ENCODE measurements around the gene S100A6.

DNA sequence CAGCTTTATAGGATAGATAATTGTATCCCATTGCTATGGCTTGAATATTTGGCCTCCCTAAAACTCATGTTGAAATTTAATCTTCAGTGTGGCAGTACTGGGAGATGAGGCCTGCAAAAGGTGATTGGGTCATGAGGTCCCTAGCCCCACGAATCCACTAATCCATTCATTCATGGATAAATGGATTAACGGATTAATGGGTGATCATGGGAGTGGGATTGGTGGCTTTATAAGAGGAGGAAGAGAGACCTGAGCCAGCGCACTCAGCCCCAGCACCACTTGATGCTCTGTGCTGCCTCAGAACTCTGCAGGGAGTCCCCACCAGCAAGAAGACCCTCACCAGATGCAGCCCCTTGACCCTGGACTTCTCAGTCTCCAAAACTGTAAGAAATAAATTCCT lies 32.0 kb downstream of the S100A6 start:
- TF ChIP-seq, protein P1, sequence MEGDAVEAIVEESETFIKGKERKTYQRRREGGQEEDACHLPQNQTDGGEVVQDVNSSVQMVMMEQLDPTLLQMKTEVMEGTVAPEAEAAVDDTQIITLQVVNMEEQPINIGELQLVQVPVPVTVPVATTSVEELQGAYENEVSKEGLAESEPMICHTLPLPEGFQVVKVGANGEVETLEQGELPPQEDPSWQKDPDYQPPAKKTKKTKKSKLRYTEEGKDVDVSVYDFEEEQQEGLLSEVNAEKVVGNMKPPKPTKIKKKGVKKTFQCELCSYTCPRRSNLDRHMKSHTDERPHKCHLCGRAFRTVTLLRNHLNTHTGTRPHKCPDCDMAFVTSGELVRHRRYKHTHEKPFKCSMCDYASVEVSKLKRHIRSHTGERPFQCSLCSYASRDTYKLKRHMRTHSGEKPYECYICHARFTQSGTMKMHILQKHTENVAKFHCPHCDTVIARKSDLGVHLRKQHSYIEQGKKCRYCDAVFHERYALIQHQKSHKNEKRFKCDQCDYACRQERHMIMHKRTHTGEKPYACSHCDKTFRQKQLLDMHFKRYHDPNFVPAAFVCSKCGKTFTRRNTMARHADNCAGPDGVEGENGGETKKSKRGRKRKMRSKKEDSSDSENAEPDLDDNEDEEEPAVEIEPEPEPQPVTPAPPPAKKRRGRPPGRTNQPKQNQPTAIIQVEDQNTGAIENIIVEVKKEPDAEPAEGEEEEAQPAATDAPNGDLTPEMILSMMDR (IDR thresholded peaks at IDR 0.05; ENCODE audit: low read depth, low read length, missing input control) = no peak
- TF ChIP-seq, protein P2, sequence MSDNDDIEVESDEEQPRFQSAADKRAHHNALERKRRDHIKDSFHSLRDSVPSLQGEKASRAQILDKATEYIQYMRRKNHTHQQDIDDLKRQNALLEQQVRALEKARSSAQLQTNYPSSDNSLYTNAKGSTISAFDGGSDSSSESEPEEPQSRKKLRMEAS (IDR thresholded peaks at IDR 0.05) = no peak
- no peak for TF ChIP-seq RAD21 (IDR thresholded peaks at IDR 0.05)
- TF ChIP-seq SP1 (IDR thresholded peaks at IDR 0.05) = no peak
- TF ChIP-seq, protein P3, sequence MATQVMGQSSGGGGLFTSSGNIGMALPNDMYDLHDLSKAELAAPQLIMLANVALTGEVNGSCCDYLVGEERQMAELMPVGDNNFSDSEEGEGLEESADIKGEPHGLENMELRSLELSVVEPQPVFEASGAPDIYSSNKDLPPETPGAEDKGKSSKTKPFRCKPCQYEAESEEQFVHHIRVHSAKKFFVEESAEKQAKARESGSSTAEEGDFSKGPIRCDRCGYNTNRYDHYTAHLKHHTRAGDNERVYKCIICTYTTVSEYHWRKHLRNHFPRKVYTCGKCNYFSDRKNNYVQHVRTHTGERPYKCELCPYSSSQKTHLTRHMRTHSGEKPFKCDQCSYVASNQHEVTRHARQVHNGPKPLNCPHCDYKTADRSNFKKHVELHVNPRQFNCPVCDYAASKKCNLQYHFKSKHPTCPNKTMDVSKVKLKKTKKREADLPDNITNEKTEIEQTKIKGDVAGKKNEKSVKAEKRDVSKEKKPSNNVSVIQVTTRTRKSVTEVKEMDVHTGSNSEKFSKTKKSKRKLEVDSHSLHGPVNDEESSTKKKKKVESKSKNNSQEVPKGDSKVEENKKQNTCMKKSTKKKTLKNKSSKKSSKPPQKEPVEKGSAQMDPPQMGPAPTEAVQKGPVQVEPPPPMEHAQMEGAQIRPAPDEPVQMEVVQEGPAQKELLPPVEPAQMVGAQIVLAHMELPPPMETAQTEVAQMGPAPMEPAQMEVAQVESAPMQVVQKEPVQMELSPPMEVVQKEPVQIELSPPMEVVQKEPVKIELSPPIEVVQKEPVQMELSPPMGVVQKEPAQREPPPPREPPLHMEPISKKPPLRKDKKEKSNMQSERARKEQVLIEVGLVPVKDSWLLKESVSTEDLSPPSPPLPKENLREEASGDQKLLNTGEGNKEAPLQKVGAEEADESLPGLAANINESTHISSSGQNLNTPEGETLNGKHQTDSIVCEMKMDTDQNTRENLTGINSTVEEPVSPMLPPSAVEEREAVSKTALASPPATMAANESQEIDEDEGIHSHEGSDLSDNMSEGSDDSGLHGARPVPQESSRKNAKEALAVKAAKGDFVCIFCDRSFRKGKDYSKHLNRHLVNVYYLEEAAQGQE (IDR thresholded peaks at IDR 0.05) = no peak
- TF ChIP-seq TAF1 (conservative IDR thresholded peaks at IDR 0.05) = no peak
- no peak for TF ChIP-seq JUND (IDR thresholded peaks at IDR 0.05)
- TF ChIP-seq, protein P4, sequence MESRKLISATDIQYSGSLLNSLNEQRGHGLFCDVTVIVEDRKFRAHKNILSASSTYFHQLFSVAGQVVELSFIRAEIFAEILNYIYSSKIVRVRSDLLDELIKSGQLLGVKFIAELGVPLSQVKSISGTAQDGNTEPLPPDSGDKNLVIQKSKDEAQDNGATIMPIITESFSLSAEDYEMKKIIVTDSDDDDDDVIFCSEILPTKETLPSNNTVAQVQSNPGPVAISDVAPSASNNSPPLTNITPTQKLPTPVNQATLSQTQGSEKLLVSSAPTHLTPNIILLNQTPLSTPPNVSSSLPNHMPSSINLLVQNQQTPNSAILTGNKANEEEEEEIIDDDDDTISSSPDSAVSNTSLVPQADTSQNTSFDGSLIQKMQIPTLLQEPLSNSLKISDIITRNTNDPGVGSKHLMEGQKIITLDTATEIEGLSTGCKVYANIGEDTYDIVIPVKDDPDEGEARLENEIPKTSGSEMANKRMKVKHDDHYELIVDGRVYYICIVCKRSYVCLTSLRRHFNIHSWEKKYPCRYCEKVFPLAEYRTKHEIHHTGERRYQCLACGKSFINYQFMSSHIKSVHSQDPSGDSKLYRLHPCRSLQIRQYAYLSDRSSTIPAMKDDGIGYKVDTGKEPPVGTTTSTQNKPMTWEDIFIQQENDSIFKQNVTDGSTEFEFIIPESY (IDR thresholded peaks at IDR 0.05) = no peak
- TF ChIP-seq, protein P5, sequence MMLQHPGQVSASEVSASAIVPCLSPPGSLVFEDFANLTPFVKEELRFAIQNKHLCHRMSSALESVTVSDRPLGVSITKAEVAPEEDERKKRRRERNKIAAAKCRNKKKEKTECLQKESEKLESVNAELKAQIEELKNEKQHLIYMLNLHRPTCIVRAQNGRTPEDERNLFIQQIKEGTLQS (IDR thresholded peaks at IDR 0.05) = no peak
- TF ChIP-seq FOXA1 (IDR thresholded peaks at IDR 0.05) = no peak
- TF ChIP-seq YY1 (IDR thresholded peaks at IDR 0.05) = no peak
- no peak for TF ChIP-seq EGR1 (IDR thresholded peaks at IDR 0.05; ENCODE audit: low read depth in 2 of 2)
- no peak for TF ChIP-seq FOXA2 (IDR thresholded peaks at IDR 0.05)
- TF ChIP-seq HNF4G (IDR thresholded peaks at IDR 0.05) = no peak

Measured in liver (tissue), 3 donors.